Measurements from ENCODE around the gene LUC7L3.
"Not testable (repeated sequence)": the region's sequence is repeated elsewhere in the genome, so short reads cannot be mapped to it uniquely, and the experiment has no call there.

The LUC7L3 gene

DNA sequence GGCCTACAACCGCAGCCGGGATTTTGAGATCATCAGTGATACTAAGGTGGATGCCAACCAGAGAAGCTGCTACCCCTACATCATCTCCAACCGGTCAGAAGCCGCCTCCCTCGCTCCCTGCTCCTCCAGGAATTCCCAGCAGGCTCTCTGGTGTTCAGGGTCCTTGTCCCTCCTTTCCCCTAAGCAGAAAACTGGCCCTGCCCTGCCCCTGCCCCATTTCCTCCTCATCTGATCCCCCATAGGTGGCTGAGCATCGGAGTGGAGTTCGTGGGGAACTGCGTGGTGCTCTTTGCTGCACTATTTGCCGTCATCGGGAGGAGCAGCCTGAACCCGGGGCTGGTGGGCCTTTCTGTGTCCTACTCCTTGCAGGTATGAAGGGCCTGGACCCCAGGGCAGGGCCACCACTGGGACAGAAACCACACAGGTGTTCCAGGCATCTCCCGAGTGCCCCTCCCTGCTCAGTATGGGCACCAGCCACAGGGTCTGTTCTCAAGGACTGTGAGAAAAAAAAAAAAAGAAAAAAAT lies 41.5 kb upstream of the LUC7L3 start:
- TF ChIP-seq CTCF (conservative IDR thresholded peaks at IDR 0.05; ENCODE audit: low read depth) = no peak
- ChIA-PET POLR2A (ENCODE audit: low non-redundant PET) (interaction anchor here (0.7 kb wide), 1 partner anchor 175 kb away, joined by 5 read pairs; no protein-coding TSS in a partner anchor), CTCF (no interaction called here)
- H3K27ac ChIP-seq = peak overlapping the region; percentile 39
- no peak for DNase-seq (ENCODE audit: low spot score)

DNA sequence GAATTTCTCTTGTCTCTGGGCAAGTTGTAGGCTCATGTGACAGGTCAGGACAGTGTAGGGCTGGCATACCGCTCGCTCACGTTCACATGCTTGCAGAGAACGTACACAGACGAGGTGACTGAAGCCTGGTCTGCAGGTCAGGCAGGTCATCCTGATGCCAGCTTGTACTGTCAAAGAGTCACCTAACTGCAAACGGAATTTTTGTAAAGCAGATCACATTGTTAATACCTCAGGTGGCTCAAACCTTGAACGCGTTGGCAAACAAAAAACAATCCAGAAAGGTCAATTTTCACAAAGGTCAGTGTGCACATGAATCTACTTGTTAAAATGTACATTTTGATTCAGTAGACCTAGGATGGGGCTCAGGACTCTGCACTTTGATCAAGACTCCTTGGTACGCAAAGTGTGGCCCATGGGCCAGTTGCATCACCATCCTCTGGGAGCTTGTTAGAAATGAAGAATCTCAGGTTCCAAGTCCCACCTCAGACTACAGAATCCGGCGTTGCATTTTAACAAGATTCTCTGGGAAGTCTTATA lies 40.3 kb upstream of the LUC7L3 start:
- no peak for DNase-seq (ENCODE audit: low spot score)
- POLR2A ChIA-PET (ENCODE audit: low non-redundant PET) = interaction anchor here (0.7 kb wide), 1 partner anchor 175 kb away, joined by 3 read pairs; no protein-coding TSS in a partner anchor
- CTCF ChIA-PET = interaction anchor here (0.6 to 0.9 kb wide), 3 partner anchors 15 to 200 kb away, joined by 3 to 4 read pairs (median 3); no protein-coding TSS in a partner anchor
- no peak for TF ChIP-seq CTCF (conservative IDR thresholded peaks at IDR 0.05; ENCODE audit: low read depth)
- peak overlapping the region; percentile 39 for H3K27ac ChIP-seq

GRCh38 chr17:50680126-50680525 lies 39.3 kb upstream of the LUC7L3 start:
- ChIA-PET CTCF (no interaction called here), POLR2A (ENCODE audit: low non-redundant PET) (no interaction called here)
- DNase-seq (ENCODE audit: low spot score) = no peak
- H3K27ac ChIP-seq = peak overlapping the region; percentile 37; the same call in 1 of the 2 replicates
- no peak for TF ChIP-seq CTCF (conservative IDR thresholded peaks at IDR 0.05; ENCODE audit: low read depth)

DNA sequence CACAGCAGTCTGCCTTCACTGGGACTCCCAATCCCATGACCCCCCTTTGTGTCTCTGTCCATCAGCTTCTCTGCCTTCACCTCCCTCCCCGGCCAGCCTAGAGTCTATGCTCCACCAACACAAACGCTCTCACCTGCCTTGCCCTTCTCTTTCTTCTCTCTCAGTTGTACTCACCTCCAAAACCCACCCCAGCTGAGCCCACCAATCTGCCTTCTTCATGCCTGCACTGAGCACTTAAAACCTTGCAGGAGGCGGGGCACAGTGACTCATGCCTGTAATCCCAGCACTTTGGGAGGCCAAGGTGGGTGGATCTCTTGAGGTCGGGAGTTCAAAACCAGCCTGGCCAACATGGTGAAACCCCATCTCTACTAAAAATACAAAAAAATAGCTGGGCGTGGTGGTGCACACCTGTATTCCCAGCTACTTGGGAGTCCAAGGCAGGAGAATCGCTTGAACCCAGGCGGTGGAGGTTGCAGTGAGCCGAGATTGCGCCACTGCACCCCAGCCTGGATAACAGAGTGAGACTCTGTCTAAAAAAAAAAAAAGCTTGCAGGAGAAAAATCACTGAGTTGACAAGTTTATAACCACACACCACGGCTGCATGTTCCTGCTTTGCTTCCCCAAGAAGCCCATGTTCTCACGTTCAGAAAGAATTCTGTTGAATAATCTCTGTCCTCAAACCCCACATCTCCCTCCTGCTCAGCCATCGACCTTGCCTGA lies 38.7 kb upstream of the LUC7L3 start:
- POLR2A ChIA-PET (ENCODE audit: low non-redundant PET) = not testable (repeated sequence)

GRCh38 chr17:50681263-50682200 lies 37.9 kb upstream of the LUC7L3 start:
- POLR2A ChIA-PET (ENCODE audit: low non-redundant PET) = no interaction called here
- CTCF ChIA-PET = interaction anchor here (0.5 to 1.0 kb wide), 5 partner anchors 39 to 243 kb away, joined by 3 to 6 read pairs (median 4); no protein-coding TSS in a partner anchor
- no peak; the same call in 1 of the 2 replicates for TF ChIP-seq CTCF (conservative IDR thresholded peaks at IDR 0.05; ENCODE audit: low read depth)
- peak overlapping the region; percentile 37 for H3K27ac ChIP-seq
- DNase-seq (ENCODE audit: low spot score) = peak; percentile 70

More for the DNA sequence above, 38.7 kb upstream of the LUC7L3 start:
- DNase-seq (ENCODE audit: low spot score) = not testable (repeated sequence)
- peak overlapping the region; percentile 37 for H3K27ac ChIP-seq
- CTCF ChIA-PET = interaction anchor here (0.7 to 1.0 kb wide), 2 partner anchors 42 to 50 kb away, joined by 3 to 4 read pairs; no protein-coding TSS in a partner anchor

DNA sequence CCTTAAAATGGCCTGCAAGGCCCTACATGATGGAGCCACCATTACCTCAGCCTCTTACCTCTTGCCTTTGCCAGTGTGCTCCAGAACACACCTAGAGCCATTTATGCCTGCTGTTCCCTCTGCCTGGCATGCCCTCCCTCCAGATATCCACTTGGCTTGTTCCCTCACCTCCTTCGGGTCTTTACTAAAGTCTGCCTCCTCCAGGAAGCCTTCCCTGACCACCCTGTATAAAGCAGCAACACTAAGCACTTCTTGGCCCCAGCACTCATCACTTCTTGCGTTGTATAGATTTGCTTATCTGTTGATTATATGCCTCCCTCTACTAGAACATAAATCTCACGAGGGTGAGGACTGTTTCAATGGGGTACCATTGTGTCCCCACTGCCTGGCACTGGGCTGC lies 37.0 kb upstream of the LUC7L3 start:
- DNase-seq (ENCODE audit: low spot score) = no peak
- no peak for TF ChIP-seq CTCF (conservative IDR thresholded peaks at IDR 0.05; ENCODE audit: low read depth)
- ChIA-PET POLR2A (ENCODE audit: low non-redundant PET) (no interaction called here), CTCF (interaction anchor here (0.6 kb wide), 1 partner anchor 149 kb away, joined by 4 read pairs; no protein-coding TSS in a partner anchor)
- H3K27ac ChIP-seq = peak overlapping the region; percentile 69; the same call in 1 of the 2 replicates

Data from RWPE1 (cell line).